Measurements from ENCODE around the gene SH3GL2. TPM values are rescaled to one million over a fixed set of nuclear protein-coding genes. Genes with fewer than 3 reads are reported as not detected.

Gene SH3GL2
- total RNA-seq, 4 donors from 2014 or later = 0.45 to 2.5 TPM; not detected in 2

DNA sequence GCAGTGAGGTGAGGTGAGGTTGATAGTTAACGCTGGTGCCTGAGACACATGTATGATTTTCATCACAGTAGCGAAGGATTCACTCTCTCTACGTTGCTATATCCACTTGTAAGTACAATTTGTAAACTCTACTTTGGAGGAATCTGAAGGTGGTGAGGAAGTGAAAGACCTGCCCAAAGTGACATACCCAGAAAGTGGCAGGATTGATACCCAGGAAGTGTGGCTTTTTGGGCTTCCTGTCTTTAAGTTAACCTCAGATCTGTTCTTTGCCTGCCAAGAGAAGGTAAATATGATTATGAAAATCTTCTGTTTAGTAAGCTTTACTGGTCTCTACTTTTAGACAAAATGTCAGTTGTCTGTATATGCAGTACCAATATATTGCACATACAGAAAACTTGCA, 143.1 kb downstream of the SH3GL2 start:
- TF ChIP-seq, protein P1, sequence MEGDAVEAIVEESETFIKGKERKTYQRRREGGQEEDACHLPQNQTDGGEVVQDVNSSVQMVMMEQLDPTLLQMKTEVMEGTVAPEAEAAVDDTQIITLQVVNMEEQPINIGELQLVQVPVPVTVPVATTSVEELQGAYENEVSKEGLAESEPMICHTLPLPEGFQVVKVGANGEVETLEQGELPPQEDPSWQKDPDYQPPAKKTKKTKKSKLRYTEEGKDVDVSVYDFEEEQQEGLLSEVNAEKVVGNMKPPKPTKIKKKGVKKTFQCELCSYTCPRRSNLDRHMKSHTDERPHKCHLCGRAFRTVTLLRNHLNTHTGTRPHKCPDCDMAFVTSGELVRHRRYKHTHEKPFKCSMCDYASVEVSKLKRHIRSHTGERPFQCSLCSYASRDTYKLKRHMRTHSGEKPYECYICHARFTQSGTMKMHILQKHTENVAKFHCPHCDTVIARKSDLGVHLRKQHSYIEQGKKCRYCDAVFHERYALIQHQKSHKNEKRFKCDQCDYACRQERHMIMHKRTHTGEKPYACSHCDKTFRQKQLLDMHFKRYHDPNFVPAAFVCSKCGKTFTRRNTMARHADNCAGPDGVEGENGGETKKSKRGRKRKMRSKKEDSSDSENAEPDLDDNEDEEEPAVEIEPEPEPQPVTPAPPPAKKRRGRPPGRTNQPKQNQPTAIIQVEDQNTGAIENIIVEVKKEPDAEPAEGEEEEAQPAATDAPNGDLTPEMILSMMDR (IDR thresholded peaks at IDR 0.05) = no peak
- no peak for TF ChIP-seq POLR2A (IDR thresholded peaks at IDR 0.05)
- DNase-seq = no peak
- WGBS, 2 donors = 92 to 94% methylated on average over 3 of the region's 3 CpGs
- Histone ChIP-seq H3K27ac (no peak overlapping the region), H3K27me3 (no peaks in the 10 kb centered on the region), H3K9me3 (no peaks in the 10 kb centered on the region), H3K36me3 (no peaks in the 10 kb centered on the region), H3K4me3 (replicated peaks in 1 of 3) (no peak overlapping the region), H3K4me1 (no peaks in the 10 kb centered on the region)
- intact Hi-C loops (cut with DNase I) = no loop called here

DNA sequence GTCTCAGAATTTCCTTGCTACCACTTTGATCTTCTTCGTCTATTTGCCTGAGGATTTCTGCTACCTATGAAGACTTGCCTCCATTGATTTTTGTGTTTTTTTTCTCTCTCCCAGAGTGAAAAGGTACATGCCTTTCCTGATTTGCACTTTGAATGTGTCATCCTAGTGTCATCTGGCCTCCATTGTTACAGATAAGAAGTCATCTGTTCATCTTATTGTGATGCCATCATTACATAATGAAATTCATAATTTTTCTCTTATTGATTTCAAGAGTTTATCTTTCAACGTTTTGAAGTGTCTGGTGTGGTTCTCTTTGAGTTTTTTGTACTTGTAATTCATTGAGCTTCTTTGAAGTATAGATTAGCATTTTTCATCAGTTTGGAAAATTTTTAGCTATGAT, 144.8 kb downstream of the SH3GL2 start:
- Histone ChIP-seq H3K36me3 (no peaks in the 10 kb centered on the region), H3K27ac (no peak overlapping the region), H3K9me3 (no peaks in the 10 kb centered on the region), H3K4me1 (no peaks in the 10 kb centered on the region), H3K27me3 (no peaks in the 10 kb centered on the region), H3K4me3 (replicated peaks in 1 of 3) (no peak overlapping the region)
- intact Hi-C loops (cut with DNase I) = no loop called here
- DNase-seq = no peak
- TF ChIP-seq, protein P1 (IDR thresholded peaks at IDR 0.05) = no peak
- no peak for TF ChIP-seq POLR2A (IDR thresholded peaks at IDR 0.05)
- WGBS, 2 donors = 50 to 65% methylated on average over 2 of the region's 2 CpGs

DNA sequence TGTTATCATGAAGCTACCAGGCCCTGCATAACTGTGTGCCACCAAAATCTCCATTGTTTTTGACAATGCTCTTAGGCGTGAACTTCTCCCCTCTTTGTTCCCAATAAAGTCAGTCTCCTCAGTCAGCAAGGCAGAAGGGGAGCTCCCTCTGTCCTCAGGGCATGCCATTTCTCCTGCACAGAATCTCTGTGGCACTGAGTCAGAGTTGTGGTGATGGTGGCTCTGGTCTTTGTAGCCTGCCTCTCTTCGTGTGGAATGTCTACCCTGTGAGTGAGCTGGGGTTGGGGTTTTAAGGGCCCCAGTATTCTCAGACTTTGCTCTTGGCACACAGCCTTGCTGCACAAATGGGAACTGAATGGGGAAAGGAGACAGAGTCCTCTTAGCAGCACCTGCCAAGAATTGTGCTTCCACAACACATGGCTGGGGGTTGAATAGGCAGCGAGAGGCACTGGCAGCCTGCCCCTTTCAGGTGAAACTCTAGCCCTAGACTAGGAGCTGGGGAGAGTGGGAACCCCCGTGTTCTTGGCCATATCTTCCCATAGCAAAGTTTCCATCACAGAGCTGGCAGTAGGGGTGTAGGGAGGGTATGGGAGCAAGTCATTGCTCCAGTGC, 146.6 kb downstream of the SH3GL2 start:
- WGBS, 2 donors = 60 to 61% methylated on average over 4 of the region's 4 CpGs
- H3K4me3 ChIP-seq (replicated peaks in 1 of 3) = no peak overlapping the region
- no peak overlapping the region for H3K27ac ChIP-seq
- no peaks in the 10 kb centered on the region for H3K4me1 ChIP-seq
- TF ChIP-seq, protein P1 (IDR thresholded peaks at IDR 0.05) = no peak
- no peak for TF ChIP-seq POLR2A (IDR thresholded peaks at IDR 0.05)
- intact Hi-C loops (cut with DNase I) = no loop called here
- H3K36me3 ChIP-seq = no peaks in the 10 kb centered on the region
- DNase-seq = no peak
- no peaks in the 10 kb centered on the region for H3K9me3 ChIP-seq
- no peaks in the 10 kb centered on the region for H3K27me3 ChIP-seq

DNA sequence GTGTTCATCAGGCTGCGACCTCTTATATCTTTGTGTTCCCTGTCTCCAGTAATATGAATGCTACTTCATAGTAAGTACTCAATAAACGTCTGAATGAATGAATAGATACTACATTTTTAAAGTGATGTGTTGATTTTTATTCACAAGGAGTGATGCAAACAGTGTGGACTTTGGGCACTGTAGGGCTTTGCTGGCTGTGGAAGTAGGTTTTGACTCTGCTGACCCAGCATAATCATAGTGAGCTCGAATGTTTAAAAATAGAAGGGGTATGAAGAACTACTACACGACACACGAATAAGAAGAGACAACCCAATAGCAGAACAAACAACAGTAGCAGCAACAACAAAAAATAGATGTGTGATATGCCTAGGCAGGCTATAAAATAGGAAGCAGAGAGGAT, 147.4 kb downstream of the SH3GL2 start:
- intact Hi-C loops (cut with DNase I) = no loop called here
- TF ChIP-seq, protein P1 (IDR thresholded peaks at IDR 0.05) = no peak
- TF ChIP-seq POLR2A (IDR thresholded peaks at IDR 0.05) = no peak

DNA sequence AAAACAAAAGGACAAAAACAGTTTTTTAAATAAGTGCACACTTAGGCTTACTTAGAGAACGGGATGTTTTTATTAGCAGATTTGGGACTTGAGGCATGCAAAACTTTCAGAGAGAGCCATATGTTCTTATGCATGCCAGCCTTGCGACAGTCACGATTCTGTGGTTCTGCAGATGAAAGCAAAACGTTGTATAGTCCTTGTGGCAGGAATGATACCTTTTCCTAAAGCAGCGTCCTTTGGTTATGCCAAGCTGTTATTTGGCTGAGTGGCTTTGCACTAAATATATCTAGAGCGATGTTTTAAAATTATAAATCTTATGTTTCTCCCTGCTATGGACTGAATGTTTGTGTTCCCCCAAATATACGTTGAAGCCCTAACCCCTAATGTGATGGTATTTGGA, 152.0 kb downstream of the SH3GL2 start:
- TF ChIP-seq, protein P1 (IDR thresholded peaks at IDR 0.05) = no peak
- TF ChIP-seq POLR2A (IDR thresholded peaks at IDR 0.05) = no peak
- DNase-seq = no peak
- Histone ChIP-seq H3K27me3 (no peaks in the 10 kb centered on the region), H3K36me3 (no peaks in the 10 kb centered on the region), H3K9me3 (no peaks in the 10 kb centered on the region), H3K27ac (no peak overlapping the region), H3K4me3 (replicated peaks in 1 of 3) (no peak overlapping the region), H3K4me1 (no peaks in the 10 kb centered on the region)
- 74 to 79% methylated on average over 7 of the region's 7 CpGs for WGBS, 2 donors
- intact Hi-C loops (cut with DNase I) = no loop called here

More for the DNA sequence above, 147.4 kb downstream of the SH3GL2 start:
- Histone ChIP-seq H3K27ac (no peak overlapping the region), H3K4me1 (no peaks in the 10 kb centered on the region), H3K4me3 (replicated peaks in 1 of 3) (no peak overlapping the region), H3K27me3 (no peaks in the 10 kb centered on the region), H3K36me3 (no peaks in the 10 kb centered on the region), H3K9me3 (no peaks in the 10 kb centered on the region)
- DNase-seq = no peak
- WGBS, 2 donors = 65 to 76% methylated on average over 5 of the region's 5 CpGs

Data from thyroid gland (tissue), 4 donors.